Stomach (tissue), 4 donors: ENCODE results near the gene TIGD3.

Experiments
- CTCF ChIP-seq, 7 experiments: fragments of 450-650 bp in 4 of 7; fragments of 200-600 bp in 3 of 7; sonication (generic) in 3 of 7; IDR thresholded peaks; one replicate each; pipeline ENCODE4 v1.5.1; 2016 to 2019; ENCODE audit warnings: antibody characterized with exemption in 7 of 7, control low read depth in 2 of 7, mild to moderate bottlenecking in 1 of 7
- EP300 ChIP-seq: sonication (generic); formaldehyde crosslinking; IDR thresholded peaks from one replicate; pipeline ENCODE4 v1.6.1; 2017; ENCODE audit warnings: antibody characterized with exemption

GRCh38 chr11:65327021-65327420 is 27.5 kb upstream of the TIGD3 start:
- no peak for TF ChIP-seq CTCF (IDR thresholded peaks at IDR 0.05)
- TF ChIP-seq EP300, result no peak
